A673 (cell line): Measurements from ENCODE around the gene CCDC12. TPM values are rescaled to one million over a fixed set of nuclear protein-coding genes. Genes with fewer than 3 reads are reported as not detected.
A peak's percentile ranks its signal among the peaks of the same experiment; 100 is the strongest.

Source experiments
- BruUV-seq: library from RNA; stranded (reverse); fragments of 400-500 nt; replicated peaks from 2 replicates; lab custom pipeline; 2021; lab: Mats Ljungman, UMichigan
- CTCF ChIA-PET: fragments of 300-600 bp; sonication (Branson Sonifier 250); formaldehyde crosslinking; loops from one replicate; lab custom pipeline; 2022; ENCODE audit warnings: antibody characterized with exemption; lab: Charles Lee
- POLR2A ChIA-PET: fragments of 300-600 bp; sonication (Branson Sonifier 250); formaldehyde crosslinking; loops from one replicate; lab custom pipeline; 2022; ENCODE audit warnings: antibody characterized with exemption; ENCODE audit not compliant: low non-redundant PET; lab: Charles Lee
- DNase-seq: peaks from one replicate; pipeline ENCODE4 v3.0.0-alpha.2; 2015; ENCODE audit warnings: low spot score
- H3K27ac ChIP-seq: fragments of 200-600 bp; sonication (generic); 2 replicates; pipeline ENCODE4 v1.5.1; 2016; ENCODE audit warnings: mixed run types, low read depth, mild to moderate bottlenecking, mixed read lengths, antibody characterized with exemption, low read length; ENCODE audit not compliant: poor library complexity, severe bottlenecking
- H3K27me3 ChIP-seq: fragments of 200-600 bp; sonication (generic); replicated peaks from 2 replicates; pipeline ENCODE4 v1.6.1; 2017; ENCODE audit warnings: mixed run types, low read depth, mild to moderate bottlenecking, mixed read lengths, antibody characterized with exemption, low read length; ENCODE audit not compliant: insufficient read depth, poor library complexity
- H3K36me3 ChIP-seq: fragments of 200-600 bp; sonication (generic); 2 replicates; pipeline ENCODE4 v1.6.1; 2016; ENCODE audit warnings: mixed run types, mild to moderate bottlenecking, mixed read lengths, antibody characterized with exemption, low read length; ENCODE audit not compliant: insufficient read depth, poor library complexity, severe bottlenecking
- H3K4me1 ChIP-seq: fragments of 200-600 bp; sonication (generic); 2 replicates; pipeline ENCODE4 v1.6.1; 2017; ENCODE audit warnings: mixed run types, mild to moderate bottlenecking, mixed read lengths, antibody characterized with exemption, low read length; ENCODE audit not compliant: insufficient read depth, poor library complexity, severe bottlenecking
- H3K4me3 ChIP-seq: fragments of 200-600 bp; sonication (generic); 2 replicates; pipeline ENCODE4 v1.5.1; 2016; ENCODE audit warnings: low read depth, mixed run types, mild to moderate bottlenecking, mixed read lengths, low read length; ENCODE audit not compliant: poor library complexity, severe bottlenecking
- H3K9me3 ChIP-seq: fragments of 200-600 bp; sonication (generic); 2 replicates; pipeline ENCODE4 v1.6.1; 2016; ENCODE audit warnings: mixed run types, low read depth, mild to moderate bottlenecking, mixed read lengths, antibody characterized with exemption, low read length; ENCODE audit not compliant: poor library complexity, severe bottlenecking
- CTCF ChIP-seq: fragments of 300-800, 200-600 bp; sonication (generic); conservative IDR thresholded peaks from 2 replicates; pipeline ENCODE4 v1.5.1; 2017; ENCODE audit warnings: low read depth, mild to moderate bottlenecking, antibody characterized with exemption, low read length, moderate library complexity, mixed read lengths
- EZH2 ChIP-seq: fragments of 200-600 bp; sonication (generic); IDR thresholded peaks from 2 replicates; pipeline ENCODE4 v1.6.1; 2017; ENCODE audit warnings: borderline replicate concordance, low read depth, mild to moderate bottlenecking, mixed read lengths, antibody characterized with exemption, low read length; ENCODE audit not compliant: poor library complexity, severe bottlenecking
- intact Hi-C: fragments of 100-400 bp; cut with micrococcal nuclease; formaldehyde crosslinking; loops from one replicate; pipeline ENCODE4 v1.10.0; 2022; ENCODE audit not compliant: unreplicated experiment
- total RNA-seq: library from RNA; stranded (reverse); gene quantifications from 2 replicates; pipeline ENCODE4 v1.2.3, GENCODE V29; 2021

CCDC12 gene
- total RNA-seq, 1 experiment from 2014 or later: 28.2 TPM

- no peak for DNase-seq
- no peaks in the 10 kb centered on the region for H3K36me3 ChIP-seq
- intact Hi-C loops: no loop called here
- no peak overlapping the region for H3K4me3 ChIP-seq
- H3K27ac ChIP-seq: peak overlapping the region; percentile 16
- no TSS peak for BruUV-seq
- H3K27me3 ChIP-seq: no peaks in the 10 kb centered on the region
- ChIA-PET CTCF (no interaction called here), POLR2A (no interaction called here)
- H3K9me3 ChIP-seq: no peaks in the 10 kb centered on the region
- H3K4me1 ChIP-seq: no peaks in the 10 kb centered on the region
- no peak for TF ChIP-seq EZH2
- TF ChIP-seq CTCF: no peak
These were observed 20.7 kb downstream of the CCDC12 start for GRCh38 chr3:46955801-46956259.

GRCh38 chr3:46955157-46955556 lies 21.4 kb downstream of the CCDC12 start:
- no peak for TF ChIP-seq EZH2
- no peak for TF ChIP-seq CTCF
- ChIA-PET POLR2A (no interaction called here), CTCF (no interaction called here)
- DNase-seq: no peak
- Histone ChIP-seq H3K9me3 (no peaks in the 10 kb centered on the region), H3K36me3 (no peaks in the 10 kb centered on the region), H3K4me1 (no peaks in the 10 kb centered on the region), H3K27me3 (no peaks in the 10 kb centered on the region), H3K4me3 (no peak overlapping the region), H3K27ac (no peak overlapping the region)
- intact Hi-C loops: no loop called here
- BruUV-seq: no TSS peak

GRCh38 chr3:46954178-46954577 lies 22.4 kb downstream of the CCDC12 start:
- TF ChIP-seq EZH2 (no peak), CTCF (no peak)
- POLR2A ChIA-PET: no interaction called here
- no peak for DNase-seq
- CTCF ChIA-PET: no interaction called here
- intact Hi-C loops: no loop called here
- no peaks in the 10 kb centered on the region for H3K4me1 ChIP-seq
- H3K27me3 ChIP-seq: no peaks in the 10 kb centered on the region
- no peak overlapping the region for H3K27ac ChIP-seq
- H3K9me3 ChIP-seq: no peaks in the 10 kb centered on the region
- no TSS peak for BruUV-seq
- no peaks in the 10 kb centered on the region for H3K36me3 ChIP-seq
- no peak overlapping the region for H3K4me3 ChIP-seq
